OCI-LY3 (cell line): ENCODE data around the gene HPGDS.
"Not testable (repeated sequence)": the region's sequence is repeated elsewhere in the genome, so short reads cannot be mapped to it uniquely, and the experiment has no call there.

Experiments
- H2AFZ ChIP-seq: fragments of 200-600, 300-600 bp; shearing (Covaris generic); 2 replicates; pipeline ENCODE4 v1.6.0; 2014; ENCODE audit warnings: antibody characterized with exemption, low read depth, low read length
- H3K27ac ChIP-seq: fragments of 200-600, 300-600 bp; sonication (generic); 2 replicates; pipeline ENCODE4 v1.5.1; 2014; ENCODE audit warnings: mild to moderate bottlenecking, low read length, moderate library complexity, mixed read lengths
- H3K27me3 ChIP-seq: fragments of 200-600, 300-600 bp; sonication (generic); 2 replicates; pipeline ENCODE4 v1.6.1; 2014; ENCODE audit warnings: low read depth, low read length, mixed read lengths
- H3K36me3 ChIP-seq: fragments of 200-600, 300-600 bp; sonication (generic); replicated peaks from 2 replicates; pipeline ENCODE3; 2014; ENCODE audit warnings: low read depth, low read length, mixed read lengths
- H3K4me1 ChIP-seq: fragments of 300-600, 200-600 bp; sonication (generic); 2 replicates; pipeline ENCODE4 v1.6.1; 2014; ENCODE audit warnings: low read length, mixed read lengths
- H3K4me2 ChIP-seq: fragments of 200-600, 300-600 bp; sonication (generic); 2 replicates; pipeline ENCODE4 v1.6.1; 2014; ENCODE audit warnings: low read length, mixed read lengths
- H3K4me3 ChIP-seq: fragments of 300-600, 200-600 bp; sonication (generic); 2 replicates; pipeline ENCODE4 v1.5.1; 2014; ENCODE audit warnings: antibody characterized with exemption, mild to moderate bottlenecking, low read length, moderate library complexity
- H3K79me2 ChIP-seq: fragments of 300-600, 200-600 bp; shearing (Covaris generic); 2 replicates; pipeline ENCODE4 v1.6.1; 2014; ENCODE audit warnings: mild to moderate bottlenecking, low read length, mixed read lengths
- H3K9ac ChIP-seq: fragments of 300-600, 200-600 bp; shearing (Covaris generic); 2 replicates; pipeline ENCODE4 v1.6.0; 2014; ENCODE audit warnings: mild to moderate bottlenecking, low read length, moderate library complexity
- H3K9me3 ChIP-seq: fragments of 200-600, 300-600 bp; shearing (Covaris generic); 2 replicates; pipeline ENCODE4 v1.6.1; 2014; ENCODE audit warnings: low read length, mixed read lengths; ENCODE audit not compliant: insufficient read depth
- H4K20me1 ChIP-seq: fragments of 200-600, 300-600 bp; sonication (generic); 2 replicates; pipeline ENCODE4 v1.6.1; 2016; ENCODE audit warnings: low read length, mixed read lengths; ENCODE audit not compliant: insufficient read depth
- CTCF ChIP-seq: fragments of 200-600, 300-600 bp; sonication (generic); IDR thresholded peaks from 2 replicates; pipeline ENCODE4 v1.5.1; 2014; ENCODE audit warnings: antibody characterized with exemption, low read length, low read depth
- EZH2phosphoT487 ChIP-seq: fragments of 200-600 bp; shearing (Covaris generic); IDR thresholded peaks from 2 replicates; pipeline ENCODE4 v1.6.1; 2018; ENCODE audit warnings: antibody characterized with exemption, mixed run types, low read depth

The HPGDS gene

GRCh38 chr4:94344457-94344856 is 1.8 kb upstream of the HPGDS start:
- Histone ChIP-seq H3K4me3 (no peak overlapping the region), H3K4me2 (no peak overlapping the region), H3K27ac (no peak overlapping the region), H3K79me2 (no peaks in the 10 kb centered on the region), H3K36me3 (no peaks in the 10 kb centered on the region), H4K20me1 (no peaks in the 10 kb centered on the region), H3K9ac (no peak overlapping the region), H3K9me3 (no peaks in the 10 kb centered on the region), H3K4me1 (peaks cover 14% of the 10 kb centered on the region), H2AFZ (no peak overlapping the region), H3K27me3 (no peaks in the 10 kb centered on the region)
- TF ChIP-seq CTCF (no peak), EZH2phosphoT487 (no peak)

- no peaks in the 10 kb centered on the region for H4K20me1 ChIP-seq
- H3K4me2 ChIP-seq: no peak overlapping the region
- peak overlapping the region; percentile 77; the same call in 1 of the 2 replicates for H2AFZ ChIP-seq
These were observed 910 bp downstream of the HPGDS start for GRCh38 chr4:94341481-94342370.

DNA sequence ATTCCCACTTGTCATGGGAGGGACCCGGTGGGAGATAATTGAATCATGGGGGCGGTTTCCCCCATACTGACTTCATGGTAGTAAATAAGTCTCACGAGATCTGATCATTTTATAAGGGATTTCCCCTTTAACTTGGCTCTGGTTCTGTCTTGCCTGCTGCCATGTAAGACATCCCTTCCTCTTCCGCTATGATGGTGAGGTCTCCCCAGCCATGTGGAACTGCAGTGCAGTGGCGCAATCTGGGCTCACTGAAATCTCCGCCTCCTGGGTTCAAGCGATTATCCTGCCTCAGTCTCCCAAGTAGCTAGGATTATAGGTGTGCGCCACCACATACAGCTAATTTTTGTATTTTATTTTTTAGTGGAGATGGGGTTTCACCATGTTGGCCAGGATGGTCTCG is 2.9 kb downstream of the HPGDS start:
- 0 out of 2 replicates have a peak overlapping the region, but pooled peaks have one; percentile 53 for H2AFZ ChIP-seq
- no peak overlapping the region for H3K9ac ChIP-seq
- H3K27ac ChIP-seq: no peak overlapping the region
- no peak overlapping the region for H3K4me3 ChIP-seq
- H3K4me1 ChIP-seq: peaks cover 19% of the 10 kb centered on the region
- H3K79me2 ChIP-seq: no peaks in the 10 kb centered on the region
- no peak for TF ChIP-seq EZH2phosphoT487
- TF ChIP-seq CTCF: no peak
- H3K4me2 ChIP-seq: peak overlapping the region; percentile 29
- H3K9me3 ChIP-seq: no peaks in the 10 kb centered on the region
- H3K36me3 ChIP-seq: no peaks in the 10 kb centered on the region
- H4K20me1 ChIP-seq: no peaks in the 10 kb centered on the region
- H3K27me3 ChIP-seq: no peaks in the 10 kb centered on the region

More at GRCh38 chr4:94341481-94342370, 910 bp downstream of the HPGDS start:
- Histone ChIP-seq H3K4me3 (no peak overlapping the region), H3K36me3 (no peaks in the 10 kb centered on the region), H3K9ac (no peak overlapping the region), H3K9me3 (no peaks in the 10 kb centered on the region), H3K27ac (no peak overlapping the region), H3K27me3 (no peaks in the 10 kb centered on the region), H3K4me1 (peaks cover 19% of the 10 kb centered on the region), H3K79me2 (no peaks in the 10 kb centered on the region)
- TF ChIP-seq EZH2phosphoT487 (no peak), CTCF (no peak)

DNA sequence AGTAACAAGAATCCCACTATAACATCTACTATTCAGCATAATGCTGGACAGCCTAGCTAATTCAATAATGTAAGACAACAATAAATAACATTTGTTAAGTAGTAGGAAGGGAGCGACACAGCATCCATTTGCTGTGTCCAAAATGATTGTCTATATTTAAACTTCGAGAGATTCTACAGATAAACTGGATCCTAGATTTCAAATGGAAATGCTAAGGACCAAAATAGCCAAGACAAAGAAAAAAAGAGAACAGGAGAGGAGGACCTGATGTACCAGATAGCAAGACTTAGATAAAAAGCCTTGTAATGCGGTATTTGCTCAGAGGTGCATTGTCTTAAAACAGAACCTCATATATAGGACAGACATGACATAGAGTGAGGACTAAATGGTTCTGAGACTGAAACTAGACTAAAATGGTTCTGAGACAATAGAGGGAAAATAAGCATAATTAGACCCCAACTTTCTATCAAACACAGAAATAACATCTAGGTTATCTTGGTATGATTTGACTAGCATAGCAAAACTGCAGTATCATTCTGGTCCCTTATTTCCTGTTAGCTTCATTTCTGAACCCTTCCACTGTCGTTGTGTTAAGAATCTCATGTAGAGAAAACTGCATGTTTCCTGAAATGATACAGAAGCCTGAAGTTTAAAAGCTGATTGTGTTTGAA is 3.8 kb downstream of the HPGDS start:
- H3K27ac ChIP-seq: no peak overlapping the region
- H3K36me3 ChIP-seq: no peaks in the 10 kb centered on the region
- peaks cover 19% of the 10 kb centered on the region for H3K4me1 ChIP-seq
- H3K9me3 ChIP-seq: no peaks in the 10 kb centered on the region
- TF ChIP-seq EZH2phosphoT487: no peak
- no peak for TF ChIP-seq CTCF
- H3K4me2 ChIP-seq: no peak overlapping the region
- H4K20me1 ChIP-seq: no peaks in the 10 kb centered on the region
- H2AFZ ChIP-seq: peak overlapping the region; percentile 53; the same call in 1 of the 2 replicates
- H3K4me3 ChIP-seq: no peak overlapping the region
- H3K79me2 ChIP-seq: no peaks in the 10 kb centered on the region
- no peak overlapping the region for H3K9ac ChIP-seq
- no peaks in the 10 kb centered on the region for H3K27me3 ChIP-seq

GRCh38 chr4:94336791-94337190 is 5.8 kb downstream of the HPGDS start:
- H3K79me2 ChIP-seq, H3K4me1 ChIP-seq, H3K27ac ChIP-seq, H3K4me3 ChIP-seq, H3K9me3 ChIP-seq, H3K27me3 ChIP-seq, H3K4me2 ChIP-seq, H3K9ac ChIP-seq, H2AFZ ChIP-seq, H3K36me3 ChIP-seq, H4K20me1 ChIP-seq: not testable (repeated sequence)
